ENCODE data around the gene LGR4.

LGR4 gene

DNA sequence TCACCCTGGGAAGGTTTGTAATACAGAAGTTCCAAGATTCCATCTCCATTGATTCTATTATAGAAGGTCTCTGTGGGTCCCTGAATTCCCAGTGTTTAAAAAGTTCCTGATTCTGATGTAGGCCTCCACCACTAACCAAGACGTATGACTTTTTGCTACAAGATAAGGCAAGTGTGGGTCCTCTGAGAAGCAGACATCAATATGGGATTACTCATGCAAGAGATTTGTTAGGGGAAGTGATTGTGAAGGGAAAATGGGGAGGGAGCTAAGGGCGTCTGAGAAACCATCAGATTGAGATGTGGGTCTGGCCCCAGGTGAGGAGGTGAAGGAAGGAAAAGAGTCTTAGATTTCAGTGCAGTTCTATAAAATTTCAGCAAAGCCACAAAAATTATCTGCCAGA, 10.2 kb upstream of the LGR4 start:
- TF ChIP-seq, protein P1, sequence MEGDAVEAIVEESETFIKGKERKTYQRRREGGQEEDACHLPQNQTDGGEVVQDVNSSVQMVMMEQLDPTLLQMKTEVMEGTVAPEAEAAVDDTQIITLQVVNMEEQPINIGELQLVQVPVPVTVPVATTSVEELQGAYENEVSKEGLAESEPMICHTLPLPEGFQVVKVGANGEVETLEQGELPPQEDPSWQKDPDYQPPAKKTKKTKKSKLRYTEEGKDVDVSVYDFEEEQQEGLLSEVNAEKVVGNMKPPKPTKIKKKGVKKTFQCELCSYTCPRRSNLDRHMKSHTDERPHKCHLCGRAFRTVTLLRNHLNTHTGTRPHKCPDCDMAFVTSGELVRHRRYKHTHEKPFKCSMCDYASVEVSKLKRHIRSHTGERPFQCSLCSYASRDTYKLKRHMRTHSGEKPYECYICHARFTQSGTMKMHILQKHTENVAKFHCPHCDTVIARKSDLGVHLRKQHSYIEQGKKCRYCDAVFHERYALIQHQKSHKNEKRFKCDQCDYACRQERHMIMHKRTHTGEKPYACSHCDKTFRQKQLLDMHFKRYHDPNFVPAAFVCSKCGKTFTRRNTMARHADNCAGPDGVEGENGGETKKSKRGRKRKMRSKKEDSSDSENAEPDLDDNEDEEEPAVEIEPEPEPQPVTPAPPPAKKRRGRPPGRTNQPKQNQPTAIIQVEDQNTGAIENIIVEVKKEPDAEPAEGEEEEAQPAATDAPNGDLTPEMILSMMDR (IDR thresholded peaks at IDR 0.05), result no peak
- no peak overlapping the region for H3K4me3 ChIP-seq (ENCODE audit: low read depth in 1 of 2, low read length in 1 of 2)
- H3K4me1 ChIP-seq (ENCODE audit: control insufficient read depth in 1 of 2, insufficient read depth in 1 of 2, low read depth in 1 of 2, low read length in 1 of 2), result no peaks in the 10 kb centered on the region
- H3K9me3 ChIP-seq, result no peaks in the 10 kb centered on the region
- no peaks in the 10 kb centered on the region for H3K27me3 ChIP-seq
- H3K27ac ChIP-seq, result no peak overlapping the region
- no peaks in the 10 kb centered on the region for H3K36me3 ChIP-seq

DNA sequence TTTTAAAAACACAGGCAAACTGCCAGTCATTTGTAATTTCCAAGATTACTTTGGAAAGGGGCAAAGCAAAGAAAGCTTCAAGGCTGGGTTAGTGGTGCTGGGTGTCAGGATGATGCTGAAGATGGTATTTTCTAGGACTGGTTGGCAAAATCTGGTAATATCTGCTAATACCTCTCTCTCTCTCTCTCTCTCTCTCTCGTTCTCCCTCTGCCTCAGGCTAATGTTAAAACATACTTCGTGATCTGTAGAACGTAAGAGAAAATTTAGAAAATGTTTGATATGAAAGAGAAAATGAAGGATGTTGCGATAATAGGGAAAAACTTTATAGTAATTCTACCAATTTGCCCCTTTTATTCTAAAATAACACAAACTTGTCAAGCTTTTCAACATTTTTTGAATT, 9.4 kb upstream of the LGR4 start:
- Histone ChIP-seq H3K4me3 (ENCODE audit: low read depth in 1 of 2, low read length in 1 of 2) (no peak overlapping the region), H3K27me3 (no peaks in the 10 kb centered on the region), H3K27ac (no peak overlapping the region), H3K36me3 (no peaks in the 10 kb centered on the region), H3K4me1 (ENCODE audit: control insufficient read depth in 1 of 2, insufficient read depth in 1 of 2, low read depth in 1 of 2, low read length in 1 of 2) (no peaks in the 10 kb centered on the region), H3K9me3 (no peaks in the 10 kb centered on the region)
- TF ChIP-seq, protein P1 (IDR thresholded peaks at IDR 0.05), result no peak

DNA sequence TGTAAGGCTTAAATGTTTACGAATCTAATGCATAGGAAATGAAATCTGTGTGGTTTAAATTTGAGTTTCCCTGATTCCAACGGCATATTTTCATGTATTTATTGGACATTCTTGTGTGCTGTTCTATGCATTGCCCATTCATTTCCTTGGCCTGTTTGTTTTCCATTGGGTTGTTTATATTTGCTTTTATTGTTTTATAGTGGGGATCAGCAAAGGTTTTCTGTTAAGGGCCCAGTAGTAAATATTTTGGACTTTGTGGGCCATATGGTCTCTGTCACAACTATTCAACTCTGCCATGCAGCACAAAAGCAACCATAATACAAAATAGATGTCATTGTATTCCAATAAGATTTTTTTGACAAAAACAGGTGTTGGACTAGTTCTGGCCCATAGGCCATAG, 5.2 kb upstream of the LGR4 start:
- H3K4me1 ChIP-seq (ENCODE audit: control insufficient read depth in 1 of 2, insufficient read depth in 1 of 2, low read depth in 1 of 2, low read length in 1 of 2), result peaks cover 0 to 2% of the 10 kb centered on the region in 2 experiments
- H3K36me3 ChIP-seq, result no peaks in the 10 kb centered on the region
- H3K27ac ChIP-seq, result no peak overlapping the region
- H3K27me3 ChIP-seq, result peaks cover 11% of the 10 kb centered on the region
- H3K4me3 ChIP-seq (ENCODE audit: low read depth in 1 of 2, low read length in 1 of 2), result no peak overlapping the region
- TF ChIP-seq, protein P1 (IDR thresholded peaks at IDR 0.05), result no peak
- H3K9me3 ChIP-seq, result no peaks in the 10 kb centered on the region

DNA sequence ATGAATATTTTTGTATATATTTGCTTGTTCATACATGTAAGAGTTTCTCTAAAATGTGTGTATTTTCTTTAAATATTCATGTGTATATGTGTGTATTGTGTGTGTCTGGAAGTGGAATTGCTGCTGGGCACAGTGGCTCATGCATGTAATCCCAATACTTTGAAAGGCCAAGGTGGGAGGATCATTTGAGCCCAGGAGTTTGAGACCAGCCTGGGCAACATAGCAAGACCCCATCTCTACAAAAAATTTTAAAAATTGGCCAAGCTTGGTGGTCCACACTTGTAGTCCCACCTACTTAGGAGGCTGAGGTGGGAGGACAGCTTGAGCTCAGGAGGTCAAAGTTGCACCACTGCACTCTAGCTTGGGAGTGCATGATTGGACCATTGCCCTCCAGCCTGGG, 4.7 kb upstream of the LGR4 start:
- Histone ChIP-seq H3K4me3 (ENCODE audit: low read depth in 1 of 2, low read length in 1 of 2) (no peak overlapping the region), H3K27ac (no peak overlapping the region), H3K36me3 (no peaks in the 10 kb centered on the region), H3K4me1 (ENCODE audit: control insufficient read depth in 1 of 2, insufficient read depth in 1 of 2, low read depth in 1 of 2, low read length in 1 of 2) (peaks cover 5 to 7% of the 10 kb centered on the region in 2 experiments), H3K9me3 (no peaks in the 10 kb centered on the region), H3K27me3 (peaks cover 16% of the 10 kb centered on the region)
- TF ChIP-seq, protein P1 (IDR thresholded peaks at IDR 0.05), result no peak

DNA sequence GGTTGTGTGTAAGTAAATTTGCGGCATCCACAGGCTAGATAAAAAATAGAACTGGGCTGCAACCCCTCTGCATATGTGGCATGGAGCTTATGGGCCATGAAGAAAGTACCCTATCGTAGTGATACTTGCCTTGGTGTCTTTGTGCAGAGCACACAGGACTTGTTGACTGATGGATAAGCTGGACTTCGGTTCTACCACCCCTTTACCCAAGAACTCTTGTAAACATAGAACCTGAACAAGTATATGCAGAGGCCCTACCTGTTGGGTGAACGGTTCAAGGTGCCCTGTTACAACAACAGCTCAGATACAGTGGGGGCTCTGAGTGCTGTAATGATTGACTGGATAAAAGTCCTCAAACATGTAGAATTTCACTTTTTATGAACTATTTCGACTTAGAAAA, 3.0 kb upstream of the LGR4 start:
- Histone ChIP-seq H3K27ac (no peak overlapping the region), H3K9me3 (no peaks in the 10 kb centered on the region), H3K4me1 (ENCODE audit: control insufficient read depth in 1 of 2, insufficient read depth in 1 of 2, low read depth in 1 of 2, low read length in 1 of 2) (peaks cover 14 to 24% of the 10 kb centered on the region in 2 experiments), H3K4me3 (ENCODE audit: low read depth in 1 of 2, low read length in 1 of 2) (no peak overlapping the region), H3K36me3 (no peaks in the 10 kb centered on the region), H3K27me3 (peaks cover 33% of the 10 kb centered on the region)
- TF ChIP-seq, protein P1 (IDR thresholded peaks at IDR 0.05), result no peak

DNA sequence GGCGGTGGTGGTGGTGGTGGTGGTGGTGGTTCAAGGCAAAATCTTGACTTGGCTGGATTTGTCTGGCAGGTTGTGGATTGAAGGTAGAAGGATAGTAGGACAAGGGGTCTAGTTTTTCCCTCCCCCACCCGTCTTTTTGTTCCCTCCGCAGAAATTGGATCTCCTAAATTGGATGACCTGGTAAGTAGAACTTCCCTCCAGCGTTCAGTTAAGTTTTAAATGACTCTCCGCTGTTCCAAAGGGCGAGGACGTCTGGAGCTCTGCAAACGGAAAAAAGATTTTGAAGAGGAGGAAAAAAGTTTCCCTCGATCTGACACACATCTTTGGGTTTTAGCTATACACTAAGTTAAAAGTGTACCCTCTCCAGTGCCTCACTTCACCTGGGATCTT, 422 bp upstream of the LGR4 start:
- H3K9me3 ChIP-seq, result no peaks in the 10 kb centered on the region
- peak overlapping the region in 1 of 2 experiments; percentile 58 for H3K4me3 ChIP-seq (ENCODE audit: low read depth in 1 of 2, low read length in 1 of 2)
- peaks cover 14 to 24% of the 10 kb centered on the region in 2 experiments for H3K4me1 ChIP-seq (ENCODE audit: control insufficient read depth in 1 of 2, insufficient read depth in 1 of 2, low read depth in 1 of 2, low read length in 1 of 2)
- TF ChIP-seq, protein P1 (IDR thresholded peaks at IDR 0.05), result no peak
- H3K27ac ChIP-seq, result no peak overlapping the region
- H3K27me3 ChIP-seq, result peaks cover 45% of the 10 kb centered on the region
- H3K36me3 ChIP-seq, result no peaks in the 10 kb centered on the region

Data from neutrophil (primary cell).